Activated T-cell treated with anti-CD3 and anti-CD28 coated beads for 4 hours (primary cell): ENCODE measurements around the gene GRM1.
"Not testable (repeated sequence)": the region's sequence is repeated elsewhere in the genome, so short reads cannot be mapped to it uniquely, and the experiment has no call there.

Experiments
- DNase-seq: peaks from one replicate; pipeline ENCODE4 v3.0.0-alpha.2; 2020

The GRM1 gene

DNA sequence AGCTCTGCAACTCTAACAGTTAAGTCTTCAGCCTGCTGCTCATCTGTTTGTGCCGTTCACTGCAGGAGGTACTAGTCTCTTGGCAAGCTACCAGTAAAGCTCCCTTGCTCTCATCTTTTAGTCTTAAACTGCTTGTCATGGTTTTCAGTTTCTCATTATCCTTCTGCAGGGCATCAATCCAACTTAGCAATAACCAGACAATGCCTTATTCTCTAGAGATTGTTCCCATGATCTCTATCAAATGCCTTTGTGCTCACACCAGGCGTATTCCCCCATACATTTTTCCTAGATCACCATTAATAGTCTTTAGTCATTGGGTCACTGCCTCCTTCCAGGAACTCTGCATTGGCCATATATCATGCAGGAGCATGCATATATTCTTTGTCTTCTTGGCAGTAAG is 171.3 kb downstream of the GRM1 start:
- no peak for DNase-seq

GRCh38 chr6:146202570-146202969 is 173.7 kb downstream of the GRM1 start:
- DNase-seq: no peak

DNA sequence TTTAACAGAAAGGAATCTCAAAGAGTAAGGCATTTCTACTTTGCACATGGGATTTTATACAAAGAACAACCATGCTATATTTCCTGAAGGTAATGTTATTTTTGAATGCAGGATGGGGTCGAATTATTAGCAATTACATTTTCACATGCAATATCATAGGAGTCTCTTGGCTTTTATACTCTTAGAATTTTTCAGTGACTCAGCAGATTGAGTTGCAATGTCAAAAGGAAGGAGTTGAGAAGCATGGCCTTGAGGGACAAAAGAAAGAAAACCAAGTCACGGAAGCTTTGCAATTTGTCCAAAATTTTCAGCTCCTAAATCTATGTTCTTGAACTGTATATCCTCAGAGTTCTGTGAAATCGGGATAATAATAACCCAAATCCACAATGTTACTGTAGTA is 181.1 kb downstream of the GRM1 start:
- DNase-seq: no peak

DNA sequence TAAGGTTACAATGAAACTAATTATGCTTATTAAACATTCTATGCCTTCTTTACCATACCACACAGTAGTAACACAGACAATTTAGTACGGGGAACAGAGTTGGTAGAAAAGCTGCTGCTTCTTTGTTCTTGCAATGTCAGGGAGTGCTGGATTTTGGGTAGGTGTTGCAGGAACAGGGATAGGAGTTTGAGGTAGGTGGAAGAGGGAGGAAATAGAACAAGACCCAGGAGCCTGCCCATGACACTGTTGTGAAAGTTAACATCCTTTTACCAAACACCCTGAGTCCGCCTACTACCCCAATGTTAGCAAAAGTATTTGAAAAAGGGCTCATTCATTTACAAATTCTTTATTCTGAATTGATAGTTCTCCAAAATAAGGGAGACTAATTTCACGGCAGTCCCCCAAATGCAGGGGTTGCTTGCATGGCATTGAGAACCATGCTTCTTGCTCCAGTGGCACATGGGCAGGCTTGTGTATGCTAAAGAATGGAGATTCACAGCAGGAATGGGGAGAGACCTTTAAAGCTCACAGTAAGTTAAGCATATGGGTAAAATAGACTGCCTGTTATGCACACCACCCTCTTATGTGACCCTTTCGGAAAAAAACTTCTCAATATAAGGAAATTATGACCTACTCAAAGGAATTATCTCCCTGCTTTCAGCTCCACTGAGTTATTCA is 181.7 kb downstream of the GRM1 start:
- DNase-seq: no peak

DNA sequence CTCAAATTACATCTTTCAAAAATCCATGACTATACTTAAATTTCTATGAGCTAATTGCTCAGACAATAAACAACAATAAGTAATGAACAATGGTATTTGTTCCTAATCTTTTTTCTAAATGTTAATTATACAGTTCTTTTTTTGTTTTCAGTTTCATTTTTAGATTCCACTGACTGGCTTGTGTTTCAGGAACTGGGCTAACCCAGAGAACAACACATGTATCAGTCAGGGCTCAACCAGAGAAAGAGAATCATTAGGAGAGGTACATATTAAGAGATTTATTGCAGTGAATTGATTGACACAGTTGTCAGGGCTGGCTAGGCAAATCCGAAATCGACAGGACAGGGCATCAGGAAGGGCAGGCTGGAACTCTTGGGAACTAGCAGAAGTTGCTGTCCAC is 182.8 kb downstream of the GRM1 start:
- DNase-seq: no peak

DNA sequence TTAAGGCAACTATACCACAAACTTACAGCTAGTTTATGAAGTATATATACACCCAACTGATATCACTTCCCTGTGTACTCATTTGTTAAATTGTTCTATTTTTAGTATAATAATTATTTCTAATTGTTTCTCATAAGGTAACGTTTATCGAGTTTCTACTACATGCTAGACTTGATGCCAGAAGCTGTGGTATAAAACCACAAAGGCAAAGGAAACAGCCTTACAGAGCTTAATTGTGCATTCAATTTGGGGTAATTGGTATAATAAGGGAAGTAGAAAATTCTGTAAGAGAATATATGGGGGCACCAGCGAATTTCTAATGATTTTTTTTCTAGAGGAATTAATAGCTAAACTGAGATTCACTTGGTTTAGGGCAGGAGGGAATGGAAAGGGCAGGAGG is 183.9 kb downstream of the GRM1 start:
- no peak for DNase-seq

DNA sequence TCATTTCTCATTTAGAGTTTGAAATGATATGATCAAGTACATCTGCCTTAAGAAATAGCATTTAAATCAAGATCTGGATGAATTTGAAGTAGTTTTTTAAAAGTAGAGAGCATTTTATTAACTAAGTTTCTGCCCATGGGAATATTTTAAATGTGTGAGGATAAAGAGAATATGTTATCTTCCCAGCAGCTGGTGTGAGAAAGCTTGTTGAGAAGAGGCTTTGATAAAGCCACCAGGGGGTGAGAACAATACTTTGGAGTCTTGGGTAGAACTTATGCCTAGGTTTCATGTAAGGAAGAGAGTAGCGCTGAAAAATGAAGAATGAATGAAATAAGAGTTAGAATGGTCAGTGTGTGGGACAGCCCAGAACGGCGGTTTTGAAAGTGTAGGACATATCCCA is 190.2 kb downstream of the GRM1 start:
- DNase-seq: no peak

- DNase-seq: no peak
These were observed 195.6 kb downstream of the GRM1 start for GRCh38 chr6:146224449-146224848.

GRCh38 chr6:146224988-146225387 is 196.1 kb downstream of the GRM1 start:
- DNase-seq: no peak

DNA sequence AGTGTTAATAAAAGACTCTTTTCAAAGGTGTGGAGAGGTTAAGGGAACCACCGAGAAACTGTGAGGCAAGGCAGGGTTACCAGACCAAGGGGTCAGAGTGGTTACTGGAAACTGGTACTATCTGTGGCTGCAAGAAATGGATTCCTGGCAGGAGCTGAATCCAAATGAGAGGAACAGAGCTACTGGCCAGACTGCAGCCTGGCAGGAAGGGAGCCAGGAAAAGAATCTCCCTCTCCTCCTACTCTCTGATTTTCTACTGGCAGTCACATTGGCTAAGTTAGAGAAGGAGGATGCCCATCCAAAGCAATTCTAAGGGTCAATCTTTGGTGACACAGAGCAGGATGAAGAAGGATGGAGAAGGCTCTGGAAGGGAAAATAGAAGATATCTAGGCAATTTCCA is 211.5 kb downstream of the GRM1 start:
- DNase-seq: no peak

- DNase-seq: no peak
These were observed 211.9 kb downstream of the GRM1 start for GRCh38 chr6:146240807-146241206.

DNA sequence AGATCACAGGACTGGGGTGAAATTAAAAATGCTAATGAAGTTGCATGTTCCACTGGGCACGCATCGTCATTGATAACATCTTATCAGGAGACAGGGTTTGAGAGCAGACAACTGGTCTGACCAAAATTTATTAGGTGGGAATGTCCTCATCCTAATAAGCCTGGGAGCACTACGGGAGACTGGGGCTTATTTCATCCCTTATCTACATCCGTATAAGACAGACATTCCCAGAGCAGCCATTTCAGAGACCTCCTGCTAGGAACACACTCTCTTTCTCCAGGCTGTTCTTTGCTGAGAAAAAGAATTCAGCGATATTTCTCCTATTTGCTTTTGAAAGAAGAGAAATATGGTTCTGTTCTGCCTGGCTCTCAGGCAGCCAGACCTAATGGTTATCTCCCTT is 214.8 kb downstream of the GRM1 start:
- not testable (repeated sequence) for DNase-seq

- no peak for DNase-seq
These were observed 215.8 kb downstream of the GRM1 start for GRCh38 chr6:146244630-146245143.

DNA sequence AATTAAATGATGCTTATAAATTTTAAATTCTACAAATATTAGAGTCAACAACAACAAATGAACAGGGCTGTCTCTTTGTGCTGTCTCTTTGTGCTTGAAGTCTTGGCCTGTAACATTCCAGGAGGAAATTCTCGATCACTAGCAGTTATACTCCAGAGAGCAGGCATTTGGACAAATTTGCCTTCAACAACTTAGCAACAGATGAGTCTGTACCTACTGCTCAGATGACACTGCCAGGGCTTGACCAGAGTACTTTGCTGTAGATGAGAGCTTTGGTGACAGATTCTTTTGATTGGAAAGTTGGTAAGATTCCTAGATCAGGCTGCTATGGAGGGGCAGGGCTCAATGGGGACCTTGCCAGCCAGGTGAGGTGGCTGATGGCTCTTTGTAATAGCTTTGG is 217.2 kb downstream of the GRM1 start:
- no peak for DNase-seq

DNA sequence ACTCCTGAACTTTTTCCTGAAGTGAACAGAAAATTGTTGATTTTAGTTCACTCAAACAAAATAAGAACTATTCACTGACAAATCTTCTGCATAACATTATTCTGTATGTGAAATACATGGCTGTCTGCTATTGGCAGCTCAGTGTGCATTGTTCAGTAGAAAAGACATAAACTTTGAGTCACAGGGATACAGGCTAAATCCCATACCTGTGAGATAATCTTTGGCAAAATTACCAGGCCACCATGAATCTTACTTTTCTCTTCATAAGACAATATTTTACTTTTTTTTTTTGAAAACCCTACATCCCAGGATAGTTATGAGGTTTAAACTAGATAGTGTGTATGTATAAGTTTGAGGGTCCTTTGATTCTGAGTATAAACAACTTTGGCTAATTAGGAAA is 224.8 kb downstream of the GRM1 start:
- DNase-seq: no peak

- DNase-seq: no peak
These were observed 229.3 kb downstream of the GRM1 start for GRCh38 chr6:146258206-146258605.

- no peak for DNase-seq
These were observed 232.0 kb downstream of the GRM1 start for GRCh38 chr6:146260886-146261285.

- DNase-seq: no peak
These were observed 236.2 kb downstream of the GRM1 start for GRCh38 chr6:146265056-146265455.

DNA sequence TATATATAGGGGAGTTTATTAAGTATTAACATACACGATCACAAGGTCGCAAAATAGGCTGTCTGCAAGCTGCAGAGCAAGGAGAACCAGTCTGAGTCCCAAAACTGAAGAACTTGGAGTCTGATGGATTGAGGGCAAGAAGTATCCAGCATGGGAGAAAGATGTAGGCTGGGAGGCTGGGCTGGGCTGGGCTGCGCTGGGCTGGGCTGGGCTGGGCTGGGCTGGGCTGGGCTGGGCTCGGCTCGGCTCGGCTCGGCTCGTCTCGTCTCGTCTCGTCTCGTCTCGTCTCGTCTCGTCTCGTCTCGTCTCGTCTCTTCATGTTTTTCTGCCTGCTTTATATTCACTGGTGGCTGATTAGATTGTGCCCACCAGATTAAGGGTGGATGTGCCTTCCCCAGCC is 238.6 kb downstream of the GRM1 start:
- no peak for DNase-seq

GRCh38 chr6:146267946-146268345 is 239.1 kb downstream of the GRM1 start:
- DNase-seq: no peak

DNA sequence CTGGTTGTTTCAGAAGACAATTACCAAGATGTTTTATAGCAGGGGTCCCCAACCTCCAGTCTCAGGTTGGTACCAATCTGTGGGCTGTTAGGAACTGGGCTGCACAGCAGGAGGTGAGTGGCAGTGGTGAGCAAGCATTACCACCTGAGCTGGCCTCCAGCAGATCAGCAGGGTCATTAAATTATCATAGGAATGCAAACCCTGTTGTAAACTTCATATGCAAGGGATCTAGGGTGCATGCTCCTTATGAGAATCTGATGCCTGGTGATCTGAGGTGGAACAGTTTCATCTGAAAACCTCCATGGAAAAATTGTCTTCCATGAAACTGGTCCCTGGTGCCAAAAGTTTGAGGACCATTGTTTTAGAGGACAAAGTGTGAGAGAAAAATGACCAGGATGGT is 240.6 kb downstream of the GRM1 start:
- no peak for DNase-seq

- DNase-seq: not testable (repeated sequence)
These were observed 242.3 kb downstream of the GRM1 start for GRCh38 chr6:146271163-146271562.

- no peak for DNase-seq
These were observed 244.6 kb downstream of the GRM1 start for GRCh38 chr6:146273490-146273889.

DNA sequence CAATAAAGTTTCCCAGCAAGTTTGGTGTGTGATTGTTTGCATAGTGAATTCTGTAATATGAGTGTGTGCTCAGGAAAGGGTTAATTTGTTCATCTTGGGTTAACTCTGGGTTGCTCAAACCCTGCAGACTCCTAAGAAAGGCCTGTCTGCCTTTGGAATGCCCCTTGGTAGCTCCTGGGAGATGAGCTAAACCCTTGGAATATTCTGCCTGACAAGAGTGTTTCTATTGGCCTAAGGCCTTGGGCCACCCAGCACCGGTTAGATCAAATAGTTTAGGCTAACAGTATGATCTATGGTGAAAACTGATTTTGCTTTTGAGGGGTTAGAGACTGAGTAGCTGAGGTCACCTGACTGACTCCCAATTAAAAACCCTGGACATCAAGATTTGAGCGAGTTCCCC is 248.3 kb downstream of the GRM1 start:
- no peak for DNase-seq

DNA sequence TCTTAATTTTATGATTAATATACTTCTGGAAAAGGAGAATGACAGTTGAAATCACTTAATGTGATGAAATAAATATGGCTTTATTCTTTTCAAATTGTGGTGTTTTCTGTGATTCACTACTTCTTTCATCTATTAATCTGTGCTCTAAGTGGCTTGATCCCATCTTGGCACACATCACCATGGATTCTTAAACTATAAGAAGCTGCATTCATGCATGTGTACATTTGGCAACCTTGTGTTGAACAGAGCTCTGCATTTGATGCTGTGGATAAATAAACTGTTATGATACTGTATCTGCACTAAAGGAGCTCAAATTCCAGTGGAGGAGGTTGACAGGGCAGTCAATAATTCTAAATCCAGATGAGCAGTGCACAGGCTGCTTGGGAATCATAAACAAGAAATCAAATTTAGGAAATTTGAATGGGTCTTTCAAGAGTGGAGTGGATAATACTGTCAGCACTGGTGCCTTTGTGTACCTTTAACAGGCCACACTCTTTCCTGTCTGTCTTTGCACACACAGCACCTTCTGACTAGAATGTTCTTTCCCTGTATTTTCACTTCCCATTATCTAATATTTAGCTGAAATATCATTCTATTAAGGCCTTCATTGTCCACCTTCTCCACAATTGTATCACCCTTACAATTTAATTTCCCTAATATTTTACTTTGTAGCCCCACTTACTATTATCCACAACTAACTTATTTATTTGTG is 252.9 kb downstream of the GRM1 start:
- DNase-seq: no peak
